HEK293 (cell line): ENCODE measurements around the gene MTA1.

Experiments used
- ATF2 ChIP-seq: fragments of 450-650 bp; formaldehyde crosslinking; IDR thresholded peaks from 2 replicates; pipeline ENCODE4 v1.5.1; 2016; ENCODE audit warnings: missing biosample characterization, missing genetic modification characterization, low read depth
- REST ChIP-seq: fragments of 450-650 bp; formaldehyde crosslinking; IDR thresholded peaks from 2 replicates; pipeline ENCODE4 v1.5.1; 2016; ENCODE audit warnings: missing biosample characterization, missing genetic modification characterization
- YY1 ChIP-seq: fragments of 450-650 bp; formaldehyde crosslinking; IDR thresholded peaks from 2 replicates; pipeline ENCODE4 v1.5.1; 2018; ENCODE audit warnings: missing biosample characterization, missing genetic modification characterization
- ZBTB26 ChIP-seq: fragments of 450-650 bp; formaldehyde crosslinking; optimal IDR thresholded peaks from 2 replicates; pipeline ENCODE3; 2016; ENCODE audit warnings: missing biosample characterization, mild to moderate bottlenecking, missing genetic modification characterization
- ZBTB49 ChIP-seq: fragments of 450-650 bp; formaldehyde crosslinking; IDR thresholded peaks from 2 replicates; pipeline ENCODE4 v1.5.1; 2016; ENCODE audit warnings: missing biosample characterization, missing genetic modification characterization, low read depth
- ZBTB7A ChIP-seq: fragments of 450-650 bp; formaldehyde crosslinking; IDR thresholded peaks from 2 replicates; pipeline ENCODE4 v1.5.1; 2016; ENCODE audit warnings: low read depth, missing biosample characterization, missing genetic modification characterization
- ZNF114 ChIP-seq: fragments of 450-650 bp; formaldehyde crosslinking; IDR thresholded peaks from 2 replicates; pipeline ENCODE4 v1.5.0; 2017; ENCODE audit warnings: missing biosample characterization, missing genetic modification characterization
- ZNF239 ChIP-seq: fragments of 450-650 bp; formaldehyde crosslinking; IDR thresholded peaks from 2 replicates; pipeline ENCODE4 v1.5.1; 2016; ENCODE audit warnings: missing biosample characterization, missing genetic modification characterization
- ZNF416 ChIP-seq: fragments of 450-650 bp; formaldehyde crosslinking; IDR thresholded peaks from 2 replicates; pipeline ENCODE4 v1.5.1; 2016; ENCODE audit warnings: missing biosample characterization, missing genetic modification characterization
- ZNF521 ChIP-seq: fragments of 450-650 bp; formaldehyde crosslinking; IDR thresholded peaks from 2 replicates; pipeline ENCODE4 v1.5.1; 2017; ENCODE audit warnings: missing biosample characterization, mild to moderate bottlenecking, missing genetic modification characterization
- ZNF529 ChIP-seq: fragments of 450-650 bp; formaldehyde crosslinking; IDR thresholded peaks from 2 replicates; pipeline ENCODE4 v1.5.1; 2017; ENCODE audit warnings: missing genetic modification characterization, missing biosample characterization; ENCODE audit not compliant: insufficient replicate concordance
- ZNF610 ChIP-seq: fragments of 450-650 bp; formaldehyde crosslinking; IDR thresholded peaks from 2 replicates; pipeline ENCODE4 v1.5.1; 2016; ENCODE audit warnings: missing biosample characterization, missing genetic modification characterization, borderline replicate concordance
- TF ChIP-seq, protein P1 (sequence below): fragments of 450-650 bp; formaldehyde crosslinking; IDR thresholded peaks from 2 replicates; pipeline ENCODE4 v1.5.1; 2016; ENCODE audit warnings: missing biosample characterization, missing genetic modification characterization
- TF ChIP-seq, protein P2 (sequence below): fragments of 450-650 bp; formaldehyde crosslinking; IDR thresholded peaks from 2 replicates; pipeline ENCODE4 v1.5.1; 2016; ENCODE audit warnings: missing biosample characterization, missing genetic modification characterization

- no peak for TF ChIP-seq ZNF416 (tag by site-specific recombination)
- TF ChIP-seq, protein P1, sequence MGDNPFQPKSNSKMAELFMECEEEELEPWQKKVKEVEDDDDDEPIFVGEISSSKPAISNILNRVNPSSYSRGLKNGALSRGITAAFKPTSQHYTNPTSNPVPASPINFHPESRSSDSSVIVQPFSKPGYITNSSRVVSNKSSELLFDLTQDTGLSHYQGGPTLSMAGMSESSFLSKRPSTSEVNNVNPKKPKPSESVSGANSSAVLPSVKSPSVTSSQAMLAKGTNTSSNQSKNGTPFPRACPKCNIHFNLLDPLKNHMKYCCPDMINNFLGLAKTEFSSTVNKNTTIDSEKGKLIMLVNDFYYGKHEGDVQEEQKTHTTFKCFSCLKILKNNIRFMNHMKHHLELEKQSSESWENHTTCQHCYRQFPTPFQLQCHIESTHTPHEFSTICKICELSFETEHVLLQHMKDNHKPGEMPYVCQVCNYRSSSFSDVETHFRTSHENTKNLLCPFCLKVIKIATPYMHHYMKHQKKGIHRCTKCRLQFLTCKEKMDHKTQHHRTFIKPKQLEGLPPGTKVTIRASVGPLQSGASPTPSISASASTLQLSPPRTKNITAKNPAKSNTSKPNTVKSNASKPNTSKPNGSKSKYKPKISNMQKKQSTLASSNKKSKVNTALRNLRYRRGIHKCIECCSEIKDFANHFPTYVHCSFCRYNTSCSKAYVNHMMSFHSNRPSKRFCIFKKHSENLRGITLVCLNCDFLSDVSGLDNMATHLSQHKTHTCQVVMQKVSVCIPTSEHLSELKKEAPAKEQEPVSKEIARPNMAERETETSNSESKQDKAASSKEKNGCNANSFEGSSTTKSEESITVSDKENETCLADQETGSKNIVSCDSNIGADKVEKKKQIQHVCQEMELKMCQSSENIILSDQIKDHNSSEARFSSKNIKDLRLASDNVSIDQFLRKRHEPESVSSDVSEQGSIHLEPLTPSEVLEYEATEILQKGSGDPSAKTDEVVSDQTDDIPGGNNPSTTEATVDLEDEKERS = no peak
- TF ChIP-seq, protein P2, sequence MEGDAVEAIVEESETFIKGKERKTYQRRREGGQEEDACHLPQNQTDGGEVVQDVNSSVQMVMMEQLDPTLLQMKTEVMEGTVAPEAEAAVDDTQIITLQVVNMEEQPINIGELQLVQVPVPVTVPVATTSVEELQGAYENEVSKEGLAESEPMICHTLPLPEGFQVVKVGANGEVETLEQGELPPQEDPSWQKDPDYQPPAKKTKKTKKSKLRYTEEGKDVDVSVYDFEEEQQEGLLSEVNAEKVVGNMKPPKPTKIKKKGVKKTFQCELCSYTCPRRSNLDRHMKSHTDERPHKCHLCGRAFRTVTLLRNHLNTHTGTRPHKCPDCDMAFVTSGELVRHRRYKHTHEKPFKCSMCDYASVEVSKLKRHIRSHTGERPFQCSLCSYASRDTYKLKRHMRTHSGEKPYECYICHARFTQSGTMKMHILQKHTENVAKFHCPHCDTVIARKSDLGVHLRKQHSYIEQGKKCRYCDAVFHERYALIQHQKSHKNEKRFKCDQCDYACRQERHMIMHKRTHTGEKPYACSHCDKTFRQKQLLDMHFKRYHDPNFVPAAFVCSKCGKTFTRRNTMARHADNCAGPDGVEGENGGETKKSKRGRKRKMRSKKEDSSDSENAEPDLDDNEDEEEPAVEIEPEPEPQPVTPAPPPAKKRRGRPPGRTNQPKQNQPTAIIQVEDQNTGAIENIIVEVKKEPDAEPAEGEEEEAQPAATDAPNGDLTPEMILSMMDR (tag by site-specific recombination) = no peak
- no peak for TF ChIP-seq ZNF610 (tag by site-specific recombination)
- no peak for TF ChIP-seq ZBTB49
- no peak for TF ChIP-seq YY1 (tag by site-specific recombination)
- TF ChIP-seq ZBTB7A (tag by site-specific recombination) = no peak
- TF ChIP-seq REST (tag by site-specific recombination) = no peak
- no peak for TF ChIP-seq ZBTB26
- TF ChIP-seq ZNF114 (tag by site-specific recombination) = no peak
- TF ChIP-seq ZNF239 (tag by site-specific recombination) = no peak
- TF ChIP-seq ATF2 = no peak
- no peak for TF ChIP-seq ZNF521 (tag by site-specific recombination)
- TF ChIP-seq ZNF529 = no peak
Observed at GRCh38 chr14:105476097-105476830, 56.6 kb downstream of the MTA1 start.
